HG02763 (cell line): ENCODE data around the gene ARHGAP15.

Experiments
- ATAC-seq: cut with Tn5 transposase; IDR thresholded peaks from one replicate; pipeline ENCODE4 v1.9.1; 2021; ENCODE audit warnings: mild to moderate bottlenecking, moderate library complexity; ENCODE audit not compliant: unreplicated experiment

Gene ARHGAP15

GRCh38 chr2:143608758-143609157 is 479.5 kb downstream of the ARHGAP15 start:
- no peak for ATAC-seq

DNA sequence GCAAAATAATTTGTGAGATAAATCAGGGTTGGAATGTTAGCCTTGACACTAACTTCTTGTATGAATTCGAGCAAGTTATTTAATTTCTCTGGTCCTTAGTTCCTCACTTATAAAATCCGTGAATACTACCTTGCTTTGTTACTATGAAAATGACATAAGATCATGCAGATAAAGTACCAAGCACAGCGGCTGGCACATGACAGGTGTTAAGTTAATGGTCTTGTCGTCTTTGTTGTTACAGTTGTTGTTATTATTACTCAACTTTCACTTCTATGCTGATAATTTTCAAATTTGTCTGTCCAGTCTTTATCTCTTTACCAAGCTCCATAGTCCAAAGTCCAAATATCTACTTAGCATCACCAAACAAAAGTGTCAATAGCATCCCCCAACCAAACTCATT is 482.1 kb downstream of the ARHGAP15 start:
- ATAC-seq = no peak

DNA sequence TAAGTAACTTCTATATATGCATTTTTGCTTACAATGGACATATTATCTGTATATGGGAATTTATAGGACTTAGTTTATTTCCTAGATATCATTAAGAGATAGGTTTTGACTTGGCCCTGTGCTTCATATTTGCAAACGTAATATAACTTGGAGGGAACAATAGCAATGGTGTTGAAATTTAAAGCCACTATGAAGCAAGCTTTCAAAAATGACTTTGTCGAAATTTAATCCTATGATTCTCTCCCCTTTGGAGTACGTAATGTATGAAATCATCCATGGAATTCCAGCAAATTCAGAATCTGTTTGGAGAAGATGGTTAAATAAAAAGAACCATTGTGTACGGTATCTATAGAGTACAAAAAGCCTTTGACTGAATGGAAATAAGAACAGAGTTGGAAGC is 486.3 kb downstream of the ARHGAP15 start:
- ATAC-seq = no peak

- no peak for ATAC-seq
Observed at GRCh38 chr2:143616452-143616851, 487.2 kb downstream of the ARHGAP15 start.

- no peak for ATAC-seq
Observed at GRCh38 chr2:143617803-143618415, 488.7 kb downstream of the ARHGAP15 start.

GRCh38 chr2:143622106-143622505 is 492.9 kb downstream of the ARHGAP15 start:
- no peak for ATAC-seq

DNA sequence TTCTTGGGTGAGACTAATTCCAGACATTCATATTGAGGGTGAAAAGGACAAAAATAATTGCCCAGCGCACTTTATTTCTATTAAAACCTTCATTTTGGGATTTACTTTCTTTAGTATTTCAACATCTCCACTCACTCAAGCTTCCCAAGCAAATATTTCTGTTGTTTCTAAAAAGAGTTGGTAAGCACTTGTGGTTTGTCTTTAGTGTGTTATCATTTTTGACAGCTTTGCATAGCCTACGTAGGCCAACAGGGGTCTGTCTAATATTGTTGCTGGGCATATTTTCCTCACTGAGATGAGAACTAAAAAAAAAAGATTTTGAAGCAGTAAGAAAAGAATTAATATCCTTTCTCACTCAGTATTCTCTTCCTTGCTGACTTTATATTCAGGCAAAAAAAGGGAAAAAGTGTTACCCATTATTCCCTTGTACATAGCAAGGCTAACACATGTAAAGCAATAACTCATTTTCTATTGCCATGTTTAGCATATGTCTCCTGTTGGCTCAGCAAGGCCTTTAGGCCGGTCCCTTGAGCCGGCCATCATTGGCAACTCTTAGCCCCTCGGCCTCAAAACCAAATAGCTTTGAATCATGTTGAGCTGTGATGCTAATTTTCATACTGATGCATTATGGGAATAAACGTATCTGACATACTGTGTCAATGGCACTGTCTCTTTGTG is 494.2 kb downstream of the ARHGAP15 start:
- ATAC-seq = no peak

- no peak for ATAC-seq
Observed at GRCh38 chr2:143623909-143624260, 494.7 kb downstream of the ARHGAP15 start.

DNA sequence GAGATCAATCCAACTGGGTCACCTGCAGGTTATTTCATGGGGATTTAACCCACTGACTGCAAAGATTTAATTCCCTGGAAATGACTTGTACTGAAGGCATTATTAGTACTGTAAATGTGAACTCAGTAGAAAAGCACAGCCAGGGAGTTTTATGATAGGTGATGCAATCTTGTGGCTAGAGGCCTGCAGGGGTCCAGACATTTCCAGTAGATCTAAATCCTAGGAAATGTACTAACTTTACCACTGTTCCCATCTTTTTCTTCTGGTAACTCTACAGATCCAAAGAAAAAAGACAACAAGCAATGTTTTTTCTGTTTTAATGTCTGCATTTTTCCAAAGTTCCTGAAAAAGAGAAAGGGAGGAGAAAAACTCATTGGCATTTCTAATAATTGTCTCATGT is 500.1 kb downstream of the ARHGAP15 start:
- ATAC-seq = no peak

DNA sequence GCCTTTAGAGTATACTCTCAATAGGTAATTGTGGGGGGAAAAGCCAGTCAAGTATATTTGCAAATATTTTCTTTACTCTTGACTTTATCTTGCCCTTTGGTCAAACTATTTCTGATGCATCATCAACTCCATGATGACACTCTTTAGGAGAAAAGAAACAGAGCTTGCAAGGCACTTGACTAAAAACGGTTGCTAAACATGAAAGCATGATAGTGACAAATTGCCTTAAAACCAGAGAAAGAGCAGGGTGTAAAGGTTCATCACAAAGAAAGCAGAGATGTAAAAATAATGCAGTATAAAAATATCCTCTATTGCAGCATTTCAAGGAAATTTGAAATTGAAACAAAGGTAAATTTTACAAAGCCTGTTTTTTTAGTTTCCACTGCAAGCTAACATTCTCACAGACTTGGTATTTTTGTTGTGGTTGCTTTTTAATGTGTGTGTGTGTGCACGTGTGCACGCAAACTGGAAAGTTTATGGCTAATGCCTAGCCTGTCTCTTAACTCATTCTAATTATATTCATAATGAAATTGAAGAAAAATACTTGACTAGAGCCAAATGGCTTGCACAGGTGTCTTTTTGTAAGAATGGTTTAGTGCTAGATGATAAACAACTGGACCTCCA is 503.6 kb downstream of the ARHGAP15 start:
- ATAC-seq = no peak

GRCh38 chr2:143633419-143633818 is 504.2 kb downstream of the ARHGAP15 start:
- ATAC-seq = no peak

- no peak for ATAC-seq
Observed at GRCh38 chr2:143635302-143635701, 506.1 kb downstream of the ARHGAP15 start.

GRCh38 chr2:143635936-143636335 is 506.7 kb downstream of the ARHGAP15 start:
- no peak for ATAC-seq

DNA sequence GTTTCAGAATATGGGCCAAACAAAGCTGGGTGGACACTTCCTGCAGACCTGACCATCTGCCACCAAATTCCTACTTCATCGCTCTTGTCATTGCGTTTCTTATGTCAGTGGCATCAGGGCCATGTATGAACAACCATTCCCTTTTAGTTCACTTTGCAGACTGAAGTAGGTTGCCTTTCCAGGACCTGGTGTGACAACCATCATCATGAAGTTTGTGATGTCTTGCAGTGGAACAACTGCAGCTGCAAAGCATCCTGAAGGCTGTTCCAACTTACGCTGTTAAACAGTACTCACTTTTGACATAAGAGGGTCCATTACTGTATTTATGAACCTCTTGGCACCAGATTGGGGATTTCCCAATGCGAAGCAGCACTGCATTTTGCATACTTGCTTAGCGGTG is 511.6 kb downstream of the ARHGAP15 start:
- no peak for ATAC-seq

GRCh38 chr2:143645921-143646645 is 516.9 kb downstream of the ARHGAP15 start:
- no peak for ATAC-seq

- no peak for ATAC-seq
Observed at GRCh38 chr2:143649226-143649740, 520.1 kb downstream of the ARHGAP15 start.

- no peak for ATAC-seq
Observed at GRCh38 chr2:143652692-143653091, 523.5 kb downstream of the ARHGAP15 start.

DNA sequence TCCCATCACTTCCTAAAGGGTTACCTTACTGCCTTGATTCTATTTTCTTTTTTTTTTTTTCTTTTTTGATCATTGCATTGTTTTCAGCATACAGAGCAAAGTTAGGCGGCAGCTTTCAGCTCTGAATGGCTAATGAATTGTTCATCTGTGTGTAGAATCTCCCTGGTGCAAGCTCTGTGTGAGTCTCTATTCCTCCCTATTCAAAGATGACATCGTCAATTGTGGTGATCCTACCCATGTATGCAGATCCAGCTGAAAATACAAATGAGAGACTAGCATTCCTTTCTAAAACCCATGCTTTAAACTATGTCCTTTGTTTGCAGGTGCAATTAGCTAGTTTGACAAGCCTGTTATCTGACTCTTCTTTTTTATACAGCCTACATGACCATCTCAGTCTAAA is 539.0 kb downstream of the ARHGAP15 start:
- no peak for ATAC-seq

DNA sequence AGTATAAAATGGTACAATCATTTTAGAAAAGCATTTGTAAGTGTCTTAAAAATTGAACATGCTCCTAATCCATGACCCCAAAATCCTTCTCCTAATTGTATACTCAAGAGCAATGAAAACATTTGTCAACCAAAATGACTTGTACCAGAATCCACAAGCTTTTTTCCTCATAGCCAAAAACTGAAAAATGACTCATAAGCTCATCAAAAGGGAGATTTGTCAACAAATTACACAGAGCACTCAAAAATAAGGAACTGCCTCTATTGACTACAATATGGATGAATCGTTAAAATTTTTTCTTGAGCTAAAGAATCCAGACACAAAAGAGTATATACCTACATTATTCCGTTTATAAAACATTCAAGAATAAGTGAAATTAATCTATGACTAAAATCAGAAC is 544.8 kb downstream of the ARHGAP15 start:
- no peak for ATAC-seq

DNA sequence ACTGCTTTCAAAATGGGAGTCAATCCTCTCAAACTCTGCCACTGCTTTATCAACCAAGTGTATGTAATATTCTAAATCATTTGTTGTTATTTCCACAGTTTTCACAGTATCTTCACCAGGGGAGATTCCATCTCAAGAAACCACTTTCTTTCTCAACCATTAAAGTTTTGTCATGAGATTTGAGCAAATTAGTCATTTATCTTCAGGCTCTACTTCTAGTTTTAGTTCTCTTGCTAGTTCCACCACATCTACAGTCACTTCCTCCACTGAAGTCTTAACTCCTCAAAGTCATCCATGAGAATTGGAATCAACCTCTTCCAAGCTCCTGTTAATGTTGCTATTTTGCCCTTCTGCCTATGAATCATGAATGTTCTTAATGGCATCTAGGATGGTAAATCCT is 545.8 kb downstream of the ARHGAP15 start:
- no peak for ATAC-seq

DNA sequence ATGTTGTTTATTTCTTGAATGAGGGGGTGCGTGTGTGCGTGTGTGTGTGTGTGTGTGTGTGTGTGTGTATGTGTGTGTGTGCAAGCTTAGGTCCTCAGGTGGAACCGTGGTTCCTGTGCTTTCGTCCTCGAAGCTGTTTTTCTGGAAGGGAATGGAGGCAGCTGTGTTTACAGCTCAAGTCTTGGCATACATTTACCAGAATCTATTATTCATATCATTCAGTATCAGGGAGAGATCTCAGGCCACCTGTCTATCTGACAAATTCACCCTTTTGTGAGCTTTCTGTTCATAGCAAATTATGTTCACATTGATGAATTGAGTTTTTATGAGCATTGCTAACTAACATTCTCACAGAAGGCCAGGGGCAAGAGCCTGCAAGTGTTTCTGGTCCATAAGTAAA is 550.4 kb downstream of the ARHGAP15 start:
- no peak for ATAC-seq
